Activated T-helper 1 cell treated with Interleukin-2 at 50 U/mL for 16 hours (primary cell): ENCODE results near the gene IDUA.
A peak's percentile ranks its signal among the peaks of the same experiment; 100 is the strongest.
"Not testable (repeated sequence)": the region's sequence is repeated elsewhere in the genome, so short reads cannot be mapped to it uniquely, and the experiment has no call there.

Source experiments
- DNase-seq: peaks from one replicate; pipeline ENCODE4 v3.0.0-alpha.2; 2020; ENCODE audit warnings: low read depth

The IDUA gene

GRCh38 chr4:967113-968104, 19.4 kb upstream of the IDUA start:
- no peak for DNase-seq

DNA sequence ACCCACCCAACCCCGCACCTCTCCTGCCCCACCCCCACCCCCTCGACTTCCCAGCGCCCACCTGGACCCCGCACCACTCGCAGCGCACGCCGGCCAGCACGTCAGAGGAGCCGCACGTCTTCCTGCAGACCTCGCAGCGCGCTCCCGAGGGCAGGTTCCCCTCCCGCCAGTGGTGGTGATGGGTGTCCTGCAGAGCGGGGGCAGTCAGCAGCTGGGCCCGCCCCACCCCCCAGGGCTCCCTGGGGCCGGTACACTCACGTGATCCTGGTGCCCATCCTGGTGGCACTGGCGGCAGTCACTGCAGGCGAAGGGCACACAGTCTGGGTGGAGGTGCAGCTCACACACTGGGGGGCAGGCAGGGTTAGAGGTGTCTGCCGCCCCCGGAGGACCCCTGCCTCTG, 18.6 kb upstream of the IDUA start:
- no peak for DNase-seq

DNA sequence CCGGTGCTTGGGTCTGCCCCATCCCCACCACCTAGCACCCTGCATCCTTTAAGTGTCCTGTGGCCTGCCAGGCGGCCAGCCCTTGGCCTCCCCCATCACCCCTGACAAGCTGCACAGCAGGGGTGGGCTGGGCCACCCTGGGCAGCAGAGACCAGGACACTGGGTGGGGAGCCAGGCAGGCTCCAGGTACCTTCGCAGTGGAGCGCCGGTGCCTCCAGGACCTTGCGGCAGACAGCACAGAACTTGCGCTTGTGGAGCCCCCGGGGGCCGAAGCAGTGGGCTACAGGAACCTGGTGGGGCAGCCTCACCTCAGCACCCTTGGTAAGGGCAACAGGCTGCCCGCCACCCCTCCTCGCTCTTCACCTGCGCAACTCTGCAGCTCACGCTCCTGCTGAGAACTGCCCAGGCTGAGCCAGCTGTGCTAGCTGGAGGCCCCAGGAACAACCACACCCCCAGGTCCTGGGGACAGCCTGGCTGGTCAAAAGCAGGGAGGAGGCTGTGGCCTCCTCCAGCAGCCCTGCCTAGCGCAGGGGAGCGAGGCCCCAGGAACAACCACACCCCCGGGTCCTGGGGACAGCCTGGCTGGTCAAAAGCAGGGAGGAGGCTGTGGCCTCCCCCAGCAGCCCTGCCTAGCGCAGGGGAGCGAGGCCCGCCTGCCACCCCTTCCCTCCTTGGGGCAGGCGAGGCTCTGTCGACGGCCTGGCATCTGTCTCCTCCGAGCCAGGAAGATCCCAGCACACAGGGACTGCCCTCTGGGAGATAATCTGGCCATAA, 18.0 kb upstream of the IDUA start:
- no peak for DNase-seq

GRCh38 chr4:970046-970745, 16.6 kb upstream of the IDUA start:
- DNase-seq: no peak

DNA sequence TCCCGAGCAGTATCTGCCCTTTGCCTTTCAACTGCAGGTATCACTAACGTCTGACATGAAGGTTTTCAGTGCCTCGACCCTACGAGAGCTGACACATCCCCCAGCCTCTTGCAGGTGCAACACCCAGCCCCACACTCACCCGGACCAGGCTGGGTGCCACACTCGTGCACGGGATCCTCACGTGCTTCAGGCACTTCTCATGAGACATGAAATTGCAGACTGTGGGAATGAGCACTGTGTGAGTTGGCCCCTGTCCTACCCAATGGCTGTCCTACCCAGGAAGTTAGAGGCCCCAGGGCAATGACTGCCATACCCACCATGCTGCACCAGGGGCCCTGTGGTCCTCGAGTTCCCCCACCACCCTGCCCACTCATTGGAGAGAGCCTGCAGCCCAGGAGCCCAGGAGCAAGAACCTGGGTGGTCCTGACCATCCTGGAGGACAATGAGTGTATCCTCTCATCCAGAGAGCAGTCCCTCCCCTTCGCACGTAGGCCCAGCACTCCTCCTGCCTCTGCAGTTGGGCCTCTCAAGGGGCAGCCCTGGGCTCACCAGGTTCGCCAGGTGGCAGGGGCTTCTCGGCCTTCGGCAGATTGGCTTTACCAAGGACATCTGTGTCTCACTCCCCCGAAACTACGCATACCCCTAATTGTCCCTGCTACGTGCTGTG, 15.9 kb upstream of the IDUA start:
- DNase-seq: no peak

GRCh38 chr4:971666-972500, 15.0 kb upstream of the IDUA start:
- DNase-seq: no peak

DNA sequence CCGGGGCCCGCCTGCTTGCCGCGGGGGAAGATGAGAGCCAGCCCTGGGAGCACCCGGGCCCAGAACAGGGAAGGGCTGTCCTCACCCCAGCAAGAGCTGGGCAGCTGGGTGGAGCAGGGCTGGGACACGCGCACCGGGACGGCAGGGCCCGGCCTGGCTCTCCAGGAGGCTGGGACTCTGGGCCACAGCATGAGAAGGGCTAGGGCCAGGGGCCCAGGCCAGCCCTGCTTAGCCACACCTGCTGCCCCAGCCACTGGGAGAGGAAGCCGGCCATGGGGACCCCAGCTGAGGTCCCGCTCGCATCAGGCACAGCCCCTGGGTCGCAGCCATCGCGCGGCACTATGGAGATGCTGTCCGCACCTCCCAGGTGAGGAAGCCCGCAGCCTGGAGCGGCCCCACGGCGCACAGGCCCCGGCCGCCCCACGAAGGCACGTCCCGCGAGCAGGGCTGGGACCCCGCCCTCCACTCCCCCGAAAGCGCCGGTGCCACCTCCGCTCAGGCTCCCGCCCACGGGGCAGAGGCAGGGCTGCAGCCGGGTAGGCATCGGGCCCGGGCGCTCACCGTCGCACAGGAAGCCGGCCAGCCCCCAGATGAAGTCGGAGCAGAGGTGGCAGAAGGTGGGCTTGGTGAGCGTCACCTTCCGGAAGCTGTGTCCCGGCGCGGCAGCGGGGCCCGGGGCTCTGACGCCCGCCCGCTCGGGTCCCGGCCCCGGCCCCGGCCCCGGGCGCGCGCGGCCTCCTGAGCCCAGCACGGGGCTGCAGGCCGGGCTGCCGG, 14.0 kb upstream of the IDUA start:
- DNase-seq: peak; percentile 40

DNA sequence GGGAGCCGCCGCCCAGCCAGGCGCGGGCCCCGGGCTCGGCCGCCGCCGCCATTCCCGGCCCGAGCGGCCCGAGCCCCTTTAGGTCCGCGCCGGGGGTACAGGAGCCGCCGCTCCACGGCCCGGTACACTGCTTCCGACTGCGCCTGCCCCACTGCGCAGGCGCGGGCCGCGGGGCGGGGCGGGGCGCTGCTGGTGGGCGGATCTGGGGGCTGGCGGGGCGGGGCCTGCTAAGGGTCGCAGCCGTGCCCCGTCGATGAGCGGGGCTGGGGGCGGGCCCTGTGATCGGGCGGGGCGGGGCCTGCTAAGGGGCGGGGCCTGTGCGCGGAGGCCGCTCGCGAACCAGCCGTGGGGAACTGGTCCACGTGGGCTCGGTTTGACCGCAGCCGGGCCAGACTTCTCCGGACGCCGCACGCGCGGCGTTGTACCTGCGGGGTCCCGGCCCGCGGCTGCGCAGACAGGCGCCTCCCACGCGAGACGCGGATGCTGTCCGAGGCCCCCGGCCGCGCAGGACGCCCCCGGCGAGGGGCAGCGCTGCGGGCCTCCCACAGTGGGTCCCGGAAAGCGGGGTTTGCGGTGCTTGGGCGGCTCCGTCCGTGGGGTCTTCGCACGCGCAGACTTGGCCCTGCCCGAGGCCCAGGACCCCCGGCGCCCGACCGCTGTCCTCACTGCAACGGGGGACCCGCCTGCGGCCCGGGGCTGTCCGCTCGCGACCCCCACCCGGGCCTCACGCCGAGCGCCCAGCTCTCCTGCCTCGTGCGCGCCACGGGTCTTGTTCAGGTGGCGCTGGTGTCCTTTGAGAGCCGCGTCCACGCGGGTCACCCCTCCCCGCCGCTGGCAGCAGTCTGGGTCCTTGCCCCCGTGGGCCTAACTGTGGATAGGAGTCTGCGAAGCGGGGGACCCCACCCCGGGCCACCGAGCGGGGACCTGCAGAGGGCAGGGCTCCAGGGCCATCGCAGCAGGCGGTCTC, 13.1 kb upstream of the IDUA start, which contains the start of gene DGKQ:
Gene DGKQ (minus strand): TSS at position 139 of the 967 bp plus-strand sequence. CDS start 87 bp downstream, at position 52.
- DNase-seq: peak; percentile 87

- no peak for DNase-seq
Measured at GRCh38 chr4:974668-975067, 12.2 kb upstream of the IDUA start.

DNA sequence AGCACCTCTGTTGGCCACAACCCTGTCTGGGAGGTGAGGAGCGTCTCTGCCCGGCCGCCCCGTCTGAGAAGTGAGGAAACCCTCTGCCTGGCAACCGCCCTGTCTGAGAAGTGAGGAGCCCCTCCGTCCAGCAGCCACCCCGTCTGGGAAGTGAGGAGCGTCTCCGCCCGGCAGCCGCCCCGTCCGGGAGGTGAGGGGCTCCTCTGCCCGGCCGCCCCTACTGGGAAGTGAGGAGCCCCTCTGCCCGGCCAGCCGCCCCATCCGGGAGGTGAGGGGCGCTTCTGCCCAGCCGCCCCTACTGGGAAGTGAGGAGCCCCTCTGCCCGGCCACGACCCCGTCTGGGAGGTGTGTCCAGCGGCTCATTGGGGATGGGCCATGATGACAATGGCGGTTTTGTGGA, 10.8 kb upstream of the IDUA start:
- not testable (repeated sequence) for DNase-seq

DNA sequence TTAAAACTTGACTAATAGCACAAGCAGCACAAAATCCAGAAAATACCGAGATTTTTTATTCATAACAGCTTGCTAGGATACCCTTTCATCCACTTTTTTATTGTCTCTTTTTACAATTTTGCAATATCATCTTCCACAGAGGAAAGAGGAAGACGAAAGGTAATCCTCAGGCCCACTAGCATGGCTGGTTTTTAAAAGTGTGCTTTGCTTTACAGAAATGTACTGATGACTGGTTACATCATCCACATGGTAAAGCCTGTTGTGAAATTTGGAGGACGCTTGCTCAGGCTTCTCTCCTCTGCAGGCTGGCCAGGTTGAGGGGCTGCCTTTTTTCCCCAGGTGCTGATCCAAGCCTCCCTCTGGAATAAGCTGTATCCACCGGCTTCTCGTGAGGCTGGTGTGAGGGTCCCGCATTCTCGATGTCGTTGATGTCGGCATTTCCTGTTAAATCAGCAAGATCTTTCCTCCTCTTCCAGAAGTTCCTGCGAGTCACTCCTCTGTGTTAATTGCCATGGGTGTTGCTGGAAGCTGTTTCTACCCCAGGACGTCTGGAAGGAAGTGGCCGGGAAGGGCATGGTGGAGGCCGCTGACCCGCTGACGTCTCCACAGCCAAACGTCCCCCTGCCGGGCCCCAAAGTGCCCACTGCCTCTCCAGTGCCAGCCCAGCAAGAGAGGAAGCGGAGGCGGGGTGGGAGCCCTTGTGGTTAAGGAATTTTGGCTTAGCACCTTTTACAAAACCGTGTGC, 7.7 kb upstream of the IDUA start:
- DNase-seq: no peak

- no peak for DNase-seq
Measured at GRCh38 chr4:982291-982690, 4.6 kb upstream of the IDUA start.

DNA sequence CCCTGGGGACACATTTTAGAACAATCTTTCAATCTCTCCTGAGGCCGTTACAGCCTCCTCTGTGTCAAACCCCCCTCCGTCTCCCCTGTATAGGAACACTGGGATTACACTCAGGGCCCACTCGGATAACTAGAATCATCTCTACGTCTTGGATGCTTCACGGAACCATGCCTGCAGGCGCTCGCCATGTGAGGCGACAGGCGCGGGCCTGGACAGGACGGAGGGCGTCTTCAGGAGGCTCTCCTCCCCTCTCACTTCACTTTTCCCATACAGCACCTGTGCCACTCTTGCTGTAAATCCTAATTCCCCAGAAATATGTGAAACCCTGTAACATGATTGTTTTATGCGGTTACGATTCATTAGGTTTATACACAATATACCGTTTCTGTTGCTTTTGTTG, 4.0 kb upstream of the IDUA start:
- no peak for DNase-seq

- DNase-seq: no peak
Measured at GRCh38 chr4:984336-985054, 2.3 kb upstream of the IDUA start.

DNA sequence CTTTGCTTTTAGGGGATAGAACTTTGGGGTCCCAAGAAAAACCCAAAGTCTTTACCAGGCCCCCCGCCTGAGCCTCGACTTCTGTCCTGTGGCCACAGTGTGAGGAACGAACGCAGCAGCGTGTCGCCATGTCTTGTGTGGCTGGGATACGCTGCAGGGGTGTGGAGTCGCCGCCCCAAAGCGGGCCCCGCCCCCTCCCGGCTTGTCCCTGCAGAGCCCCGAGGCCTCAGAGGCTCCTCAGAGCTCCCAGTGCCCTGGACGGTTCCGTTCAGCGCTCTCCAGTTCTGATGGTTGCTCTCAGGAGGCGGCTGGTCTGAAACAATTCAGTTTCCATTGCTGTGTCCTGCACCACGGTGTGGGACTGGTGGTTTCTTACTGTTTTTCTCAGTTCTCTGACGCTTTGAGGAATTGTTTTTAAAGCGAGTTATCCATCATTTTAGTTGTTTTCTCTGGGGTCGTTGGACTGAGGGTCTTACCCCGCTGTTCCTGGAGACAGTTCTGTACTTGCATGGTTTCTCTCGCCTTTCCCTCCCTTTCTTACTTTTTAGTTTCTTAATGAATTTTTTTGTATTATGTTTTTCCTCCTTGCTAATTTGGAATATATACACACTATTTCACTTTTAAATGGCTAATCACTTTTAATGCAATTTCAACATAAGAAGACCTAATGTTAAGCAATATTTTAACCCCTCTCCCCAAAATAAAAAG, 1.6 kb upstream of the IDUA start:
- peak; percentile 43 for DNase-seq

DNA sequence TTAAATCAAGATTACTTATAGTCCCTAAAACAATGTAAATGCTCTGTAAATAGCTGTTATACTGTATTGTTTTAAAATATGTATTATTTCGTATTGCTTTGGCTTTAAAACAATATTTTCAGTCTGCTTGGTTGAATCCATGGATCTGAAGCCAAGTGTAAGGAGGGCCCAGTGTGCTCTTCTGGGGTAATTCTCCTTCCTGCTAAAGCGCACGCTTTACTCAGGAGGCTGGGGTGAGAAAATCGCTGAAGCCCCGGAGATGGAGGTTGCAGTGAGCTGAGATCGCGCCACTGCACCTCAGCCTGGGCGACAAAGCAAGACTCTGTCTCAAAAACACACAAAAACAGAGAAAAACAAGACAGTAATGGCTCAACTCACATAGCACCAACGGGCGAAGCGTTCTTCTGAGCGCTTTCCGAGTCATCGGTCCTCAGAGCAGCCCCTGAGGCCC, 391 bp upstream of the IDUA start:
- no peak for DNase-seq
